HG02840 (cell line): Measurements from ENCODE around the gene RPL7L1.
A peak's percentile ranks its signal among the peaks of the same experiment; 100 is the strongest.

ENCODE experiments used
- ATAC-seq: cut with Tn5 transposase; IDR thresholded peaks from one replicate; pipeline ENCODE4 v1.9.1; 2021; ENCODE audit warnings: mild to moderate bottlenecking, moderate library complexity, moderate number of reproducible peaks; ENCODE audit not compliant: unreplicated experiment, low FRiP score

The RPL7L1 gene

DNA sequence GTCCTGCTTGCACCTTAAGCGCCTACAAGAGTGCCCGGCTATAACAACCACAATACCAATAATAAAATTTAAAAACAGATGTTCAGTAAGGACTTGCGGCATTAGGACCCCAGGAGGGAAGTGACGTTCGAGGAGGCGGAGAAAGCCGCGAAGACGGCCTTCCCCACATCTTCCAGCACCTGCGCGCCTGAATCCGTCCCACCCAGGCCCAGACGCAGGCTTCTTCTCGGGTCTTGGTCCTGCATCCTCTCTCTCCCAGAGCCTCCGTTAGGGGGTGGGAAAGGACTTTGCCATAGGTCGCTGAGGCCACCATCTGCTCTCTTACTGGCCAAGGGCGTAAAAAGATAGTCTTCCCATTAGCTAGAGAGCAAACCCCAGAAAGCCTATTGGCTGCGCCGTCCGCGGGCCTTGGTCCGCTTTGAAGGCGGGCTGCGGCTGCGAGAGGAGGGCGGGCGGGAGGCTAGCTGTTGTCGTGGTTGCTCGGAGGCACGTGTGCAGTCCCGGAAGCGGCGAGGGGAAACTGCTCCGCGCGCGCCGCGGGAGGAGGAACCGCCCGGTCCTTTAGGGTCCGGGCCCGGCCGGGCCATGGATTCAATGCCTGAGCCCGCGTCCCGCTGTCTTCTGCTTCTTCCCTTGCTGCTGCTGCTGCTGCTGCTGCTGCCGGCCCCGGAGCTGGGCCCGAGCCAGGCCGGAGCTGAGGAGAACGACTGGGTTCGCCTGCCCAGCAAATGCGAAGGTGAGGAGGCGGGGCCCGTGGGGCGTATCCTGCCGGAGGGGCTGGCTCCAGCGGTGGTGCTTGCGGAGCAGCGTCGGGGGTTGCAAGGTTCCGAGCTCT, 49.8 kb downstream of the RPL7L1 start, which contains the start of gene CNPY3:
Gene CNPY3, plus strand, starts transcription at position 495 of the 835 bp plus-strand sequence. Its CDS starts 91 bp downstream, at position 586.
- ATAC-seq: peak; percentile 74

DNA sequence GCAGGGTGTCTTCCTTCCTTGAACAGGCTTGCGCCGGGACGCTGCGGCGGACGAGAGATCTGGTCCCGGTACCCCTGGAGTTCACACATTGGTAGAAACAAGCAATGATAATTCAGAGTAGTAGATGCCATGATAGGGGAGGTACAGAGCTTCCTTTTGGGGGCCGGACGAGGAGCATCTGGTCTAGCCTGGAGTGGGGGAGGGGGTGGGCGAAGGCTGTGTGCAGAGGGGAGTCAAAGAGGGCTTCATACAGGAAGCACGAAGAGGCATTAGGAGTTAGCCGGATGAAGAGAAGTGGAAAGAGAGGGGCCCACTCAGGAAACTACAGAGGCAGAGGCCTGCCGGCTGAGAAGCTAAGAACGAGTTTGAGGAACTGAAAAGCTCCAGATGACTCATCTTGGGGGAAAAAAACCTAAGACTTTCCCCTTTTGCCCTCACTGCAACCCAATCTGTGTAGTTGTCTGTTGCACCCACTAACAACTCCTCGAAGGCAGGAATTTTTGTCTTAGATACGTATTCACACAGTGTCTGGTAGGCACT, 50.5 kb downstream of the RPL7L1 start:
- ATAC-seq: peak; percentile 47

DNA sequence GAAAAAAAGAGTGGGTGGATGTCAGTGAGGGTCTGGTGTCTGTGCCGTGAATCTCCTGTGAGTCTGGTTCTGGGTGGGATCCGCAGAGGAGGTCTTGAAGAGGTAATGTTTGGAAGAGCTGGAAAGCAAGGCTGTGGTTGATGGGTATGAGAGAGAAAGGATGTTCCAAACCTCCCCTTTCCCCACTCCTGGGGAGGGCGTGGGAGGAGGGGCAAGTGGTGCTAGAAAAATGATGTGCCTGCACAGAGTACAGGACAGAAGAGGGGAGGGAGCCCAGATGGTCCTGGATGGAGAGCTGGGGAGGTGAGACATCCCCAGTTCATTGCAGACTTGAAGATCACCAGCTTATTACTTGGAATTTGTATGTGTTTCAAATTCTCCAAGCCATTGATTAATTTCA, 53.0 kb downstream of the RPL7L1 start:
- no peak for ATAC-seq

DNA sequence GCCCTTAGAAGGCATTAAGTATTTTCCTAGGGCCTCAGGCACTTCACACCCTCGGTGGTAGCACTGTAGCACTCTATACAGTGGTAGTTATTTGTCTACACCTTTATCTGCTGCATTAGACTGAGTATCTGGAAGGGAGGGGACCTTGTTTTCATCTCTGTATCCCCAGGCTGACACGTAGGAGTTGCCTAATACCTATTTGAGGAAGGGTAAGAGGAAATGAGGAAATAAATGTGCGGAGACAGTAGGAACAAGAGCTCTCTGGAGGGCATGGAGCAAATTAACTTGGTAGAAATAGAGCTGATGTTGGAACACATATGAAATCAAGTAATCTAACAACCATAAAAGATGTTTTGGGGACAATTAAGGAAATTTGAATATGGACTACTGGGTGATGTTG, 53.8 kb downstream of the RPL7L1 start:
- no peak for ATAC-seq

DNA sequence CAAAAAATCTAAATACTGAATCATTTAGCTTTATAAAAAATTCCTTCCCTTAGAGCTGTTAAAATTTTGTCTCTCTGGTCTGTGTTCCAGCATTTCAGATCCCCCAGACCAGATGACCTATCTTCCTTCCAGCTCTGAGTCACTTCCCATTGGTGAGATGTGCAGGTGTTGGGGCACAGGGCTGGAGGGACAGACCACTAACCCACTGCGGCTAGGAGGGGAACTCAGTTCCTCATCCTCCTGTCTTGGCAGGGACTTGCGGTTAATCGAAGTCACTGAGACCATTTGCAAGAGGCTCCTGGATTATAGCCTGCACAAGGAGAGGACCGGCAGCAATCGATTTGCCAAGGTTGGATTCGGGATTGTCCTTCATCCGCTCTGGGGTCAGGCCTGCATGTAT, 55.9 kb downstream of the RPL7L1 start:
- no peak for ATAC-seq

DNA sequence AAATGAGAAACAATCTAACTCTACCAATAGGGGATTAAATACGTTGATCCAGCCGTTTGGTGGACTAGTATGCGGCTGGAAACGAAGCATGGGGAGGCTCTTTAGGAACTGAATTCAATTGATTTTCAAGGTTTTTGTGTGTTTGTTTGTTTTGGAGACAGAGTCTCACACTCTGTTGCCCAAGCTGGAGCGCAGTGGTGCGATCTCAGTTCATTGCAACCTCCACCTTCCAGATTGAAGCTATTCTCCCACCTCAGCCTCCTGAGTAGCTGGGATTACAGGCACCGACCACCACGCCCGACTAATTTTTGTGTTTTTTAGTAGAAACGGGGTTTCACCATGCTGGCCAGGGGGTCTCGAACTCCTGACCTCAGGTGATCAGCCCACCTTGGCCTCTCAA, 57.0 kb downstream of the RPL7L1 start:
- ATAC-seq: no peak

DNA sequence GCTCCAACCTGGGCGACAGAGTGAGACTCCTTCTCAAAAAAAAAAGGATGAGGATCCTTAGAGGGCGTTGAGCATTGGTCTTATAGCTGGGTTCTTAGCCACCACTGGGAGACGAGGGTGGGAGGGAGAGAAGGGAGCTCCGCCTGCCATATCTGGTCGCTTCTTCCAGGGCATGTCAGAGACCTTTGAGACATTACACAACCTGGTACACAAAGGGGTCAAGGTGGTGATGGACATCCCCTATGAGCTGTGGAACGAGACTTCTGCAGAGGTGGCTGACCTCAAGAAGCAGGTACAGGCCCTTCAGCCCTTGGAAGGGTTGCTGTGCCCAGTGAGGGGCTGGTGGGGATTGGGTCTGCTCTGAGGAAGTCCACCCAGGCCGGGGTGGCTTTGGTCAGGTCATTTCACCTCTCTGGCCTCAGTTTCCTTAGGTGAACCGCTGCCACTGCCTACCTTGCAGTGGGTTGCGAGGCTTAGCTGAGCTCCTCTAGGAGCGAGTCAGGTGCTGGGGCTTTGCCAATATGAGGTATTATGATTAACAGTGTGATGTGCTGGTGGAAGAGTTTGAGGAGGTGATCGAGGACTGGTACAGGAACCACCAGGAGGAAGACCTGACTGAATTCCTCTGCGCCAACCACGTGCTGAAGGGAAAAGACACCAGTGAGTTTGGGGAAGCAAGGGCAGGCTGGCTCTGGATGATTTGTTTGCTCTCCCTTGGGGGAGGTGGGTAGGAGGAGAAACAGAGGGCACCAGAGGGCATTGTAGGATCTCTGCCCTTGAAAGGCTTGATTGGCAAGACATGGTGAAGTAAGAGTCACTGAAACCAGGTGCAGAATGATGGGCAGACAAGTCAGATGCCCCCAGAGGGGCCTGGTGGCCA, 58.4 kb downstream of the RPL7L1 start:
- no peak for ATAC-seq

DNA sequence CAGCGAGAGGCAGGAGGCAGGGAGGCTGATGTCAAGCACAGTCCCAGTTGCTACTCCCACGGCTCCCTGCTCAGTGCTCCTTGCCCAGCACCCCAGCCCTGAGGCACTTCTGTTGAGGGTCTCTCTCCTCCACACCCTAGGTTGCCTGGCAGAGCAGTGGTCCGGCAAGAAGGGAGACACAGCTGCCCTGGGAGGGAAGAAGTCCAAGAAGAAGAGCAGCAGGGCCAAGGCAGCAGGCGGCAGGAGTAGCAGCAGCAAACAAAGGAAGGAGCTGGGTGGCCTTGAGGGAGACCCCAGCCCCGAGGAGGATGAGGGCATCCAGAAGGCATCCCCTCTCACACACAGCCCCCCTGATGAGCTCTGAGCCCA, 59.0 kb downstream of the RPL7L1 start:
- ATAC-seq: no peak

DNA sequence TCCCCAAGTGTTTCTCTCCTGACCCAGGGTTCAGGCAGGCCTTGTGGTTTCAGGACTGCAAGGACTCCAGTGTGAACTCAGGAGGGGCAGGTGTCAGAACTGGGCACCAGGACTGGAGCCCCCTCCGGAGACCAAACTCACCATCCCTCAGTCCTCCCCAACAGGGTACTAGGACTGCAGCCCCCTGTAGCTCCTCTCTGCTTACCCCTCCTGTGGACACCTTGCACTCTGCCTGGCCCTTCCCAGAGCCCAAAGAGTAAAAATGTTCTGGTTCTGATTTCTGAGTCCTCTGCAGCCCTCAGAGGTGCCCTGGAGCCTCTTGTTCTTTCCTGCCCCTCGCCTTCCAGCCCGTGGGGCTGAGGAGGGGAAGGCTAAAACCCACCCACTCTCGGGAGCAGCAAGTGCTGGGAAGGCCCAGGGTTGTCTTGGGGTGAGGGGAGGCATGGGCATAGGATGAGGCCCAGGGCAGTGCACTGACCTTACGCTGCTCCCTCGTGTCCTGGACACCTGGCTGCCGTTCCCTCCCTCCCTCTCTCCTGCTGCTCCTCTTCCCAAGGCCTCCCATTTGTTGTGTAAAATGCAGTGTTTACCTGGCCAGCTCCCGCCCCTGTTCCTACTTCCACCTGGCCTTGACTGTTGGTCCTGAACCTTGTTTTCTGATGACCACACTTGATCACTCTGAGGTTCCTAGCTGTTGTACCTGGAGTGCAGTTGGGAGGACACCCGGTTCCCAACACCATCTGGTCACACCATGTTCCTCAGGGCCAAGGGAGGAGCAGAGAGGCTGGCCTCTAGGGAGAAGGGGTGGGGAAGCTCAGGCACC, 59.8 kb downstream of the RPL7L1 start:
- no peak for ATAC-seq
